GM12892 (cell line): ENCODE results near the gene CYGB.
A peak's percentile ranks its signal among the peaks of the same experiment; 100 is the strongest.

ENCODE experiments used
- DNase-seq: peaks from one replicate; pipeline ENCODE4 v3.0.0; 2011; ENCODE audit not compliant: insufficient read length
- FAIRE-seq: peaks from 2 replicates; lab custom pipeline; 2011; peaks lifted over from hg19 to GRCh38; lab: Jason Lieb, UNC
- POLR2A ChIP-seq: IDR thresholded peaks from 2 replicates; pipeline ENCODE4 v1.6.1; 2011; ENCODE audit warnings: low read depth, low read length, control low read depth
- POLR2AphosphoS5 ChIP-seq: IDR thresholded peaks from 2 replicates; pipeline ENCODE4 v1.6.1; 2011; ENCODE audit warnings: low read depth, low read length, control low read depth
- TAF1 ChIP-seq: IDR thresholded peaks from 2 replicates; pipeline ENCODE4 v1.6.1; 2011; ENCODE audit warnings: low read depth, mild to moderate bottlenecking, control low read depth, low read length, borderline replicate concordance

The CYGB gene

GRCh38 chr17:76576189-76576588 lies 38.7 kb upstream of the CYGB start:
- TF ChIP-seq POLR2AphosphoS5 (no peak), POLR2A (no peak), TAF1 (no peak)
- FAIRE-seq (no peak), DNase-seq (no peak)

GRCh38 chr17:76575570-76575969 lies 38.1 kb upstream of the CYGB start:
- no peak for TF ChIP-seq POLR2AphosphoS5
- DNase-seq (no peak), FAIRE-seq (no peak)

- no peak for FAIRE-seq
- TF ChIP-seq POLR2AphosphoS5 (no peak), TAF1 (no peak), POLR2A (no peak)
- DNase-seq: no peak
Observed at GRCh38 chr17:76574166-76574565, 36.7 kb upstream of the CYGB start.

- DNase-seq (no peak), FAIRE-seq (no peak)
- TF ChIP-seq POLR2AphosphoS5: no peak
- TF ChIP-seq TAF1: no peak
- TF ChIP-seq POLR2A: no peak
Observed at GRCh38 chr17:76573096-76573495, 35.6 kb upstream of the CYGB start.

- TF ChIP-seq POLR2AphosphoS5 (no peak), TAF1 (no peak), POLR2A (no peak)
- FAIRE-seq: no peak
- no peak for DNase-seq
Observed at GRCh38 chr17:76572201-76572910, 34.8 kb upstream of the CYGB start.

GRCh38 chr17:76570877-76571471 lies 33.5 kb upstream of the CYGB start:
- DNase-seq (no peak), FAIRE-seq (no peak)
- TF ChIP-seq POLR2A (no peak), TAF1 (no peak), POLR2AphosphoS5 (no peak)

- TF ChIP-seq POLR2A (no peak), TAF1 (no peak), POLR2AphosphoS5 (no peak)
- FAIRE-seq (no peak), DNase-seq (no peak)
Observed at GRCh38 chr17:76570457-76570856, 32.9 kb upstream of the CYGB start.

- TF ChIP-seq TAF1 (no peak), POLR2AphosphoS5 (no peak), POLR2A (no peak)
- no peak for DNase-seq
- no peak for FAIRE-seq
Observed at GRCh38 chr17:76569607-76570279, 32.2 kb upstream of the CYGB start.

- DNase-seq (no peak), FAIRE-seq (no peak)
- TF ChIP-seq POLR2AphosphoS5 (no peak), TAF1 (no peak), POLR2A (no peak)
Observed at GRCh38 chr17:76568811-76569221, 31.3 kb upstream of the CYGB start.

- DNase-seq (no peak), FAIRE-seq (no peak)
- TF ChIP-seq POLR2A (no peak; the same call in 1 of the 2 replicates), POLR2AphosphoS5 (peak; percentile 65), TAF1 (no peak)
Observed at GRCh38 chr17:76567634-76568432, 30.3 kb upstream of the CYGB start.

GRCh38 chr17:76566988-76567431 lies 29.5 kb upstream of the CYGB start:
- no peak for TF ChIP-seq TAF1
- no peak; the same call in 1 of the 2 replicates for TF ChIP-seq POLR2AphosphoS5
- peak; percentile 24 for TF ChIP-seq POLR2A
- DNase-seq (no peak), FAIRE-seq (no peak)
